RPMI7951 (cell line): ENCODE data around the gene LIPK. TPM values are rescaled to one million over a fixed set of nuclear protein-coding genes. Genes with fewer than 3 reads are reported as not detected.
A peak's percentile ranks its signal among the peaks of the same experiment; 100 is the strongest.
"Not testable (repeated sequence)": the region's sequence is repeated elsewhere in the genome, so short reads cannot be mapped to it uniquely, and the experiment has no call there.

Experiments
- DNase-seq: peaks from one replicate; pipeline ENCODE4 v3.0.0-alpha.2; 2012; ENCODE audit warnings: low read depth
- total RNA-seq: library from RNA; depleted of rRNA; stranded (reverse); fragments of >200 nt; shearing (Covaris generic); gene quantifications from 2 replicates; pipeline ENCODE4 v1.2.3, GENCODE V29; 2014

The LIPK gene
- total RNA-seq, 1 experiment from 2014 or later = not detected

GRCh38 chr10:88715517-88715916 lies 9.5 kb downstream of the LIPK start:
- no peak for DNase-seq

GRCh38 chr10:88721392-88721791 lies 15.3 kb downstream of the LIPK start:
- no peak for DNase-seq

GRCh38 chr10:88725798-88726197 lies 19.7 kb downstream of the LIPK start:
- no peak for DNase-seq

- DNase-seq = no peak
These were observed 22.2 kb downstream of the LIPK start for GRCh38 chr10:88728107-88728763.

GRCh38 chr10:88730864-88731263 lies 24.8 kb downstream of the LIPK start:
- DNase-seq = no peak

GRCh38 chr10:88731296-88731695 lies 25.2 kb downstream of the LIPK start:
- DNase-seq = no peak

GRCh38 chr10:88733215-88733614 lies 27.2 kb downstream of the LIPK start:
- DNase-seq = no peak

- DNase-seq = no peak
These were observed 29.6 kb downstream of the LIPK start for GRCh38 chr10:88735661-88736060.

- DNase-seq = not testable (repeated sequence)
These were observed 35.9 kb downstream of the LIPK start for GRCh38 chr10:88741921-88742320.

- no peak for DNase-seq
These were observed 36.4 kb downstream of the LIPK start for GRCh38 chr10:88742448-88742847.

GRCh38 chr10:88744002-88744401 lies 38.0 kb downstream of the LIPK start:
- no peak for DNase-seq

GRCh38 chr10:88745633-88746032 lies 39.6 kb downstream of the LIPK start:
- no peak for DNase-seq

GRCh38 chr10:88754287-88754686 lies 48.2 kb downstream of the LIPK start:
- DNase-seq = peak; percentile 51

GRCh38 chr10:88755753-88756152 lies 49.7 kb downstream of the LIPK start:
- DNase-seq = no peak

GRCh38 chr10:88756660-88757059 lies 50.6 kb downstream of the LIPK start:
- DNase-seq = no peak

GRCh38 chr10:88759366-88760101 lies 53.5 kb downstream of the LIPK start, which contains the start of gene LIPN:
Gene LIPN, plus strand, starts transcription at chr10:88760020. Its CDS starts 1,386 bp downstream, at chr10:88761406.
- DNase-seq = no peak

GRCh38 chr10:88762906-88763305 lies 56.9 kb downstream of the LIPK start:
- no peak for DNase-seq

- no peak for DNase-seq
These were observed 57.4 kb downstream of the LIPK start for GRCh38 chr10:88763441-88763840.

- no peak for DNase-seq
These were observed 58.1 kb downstream of the LIPK start for GRCh38 chr10:88764110-88764509.

- no peak for DNase-seq
These were observed 59.8 kb downstream of the LIPK start for GRCh38 chr10:88765816-88766215.

GRCh38 chr10:88769384-88769783 lies 63.3 kb downstream of the LIPK start:
- no peak for DNase-seq

- no peak for DNase-seq
These were observed 75.2 kb downstream of the LIPK start for GRCh38 chr10:88781206-88781605.

- DNase-seq = no peak
These were observed 76.2 kb downstream of the LIPK start for GRCh38 chr10:88782222-88782621.
